ENCODE data around the gene TANGO6. TPM values are rescaled to one million over a fixed set of nuclear protein-coding genes. Genes with fewer than 3 reads are reported as not detected.
A peak's percentile ranks its signal among the peaks of the same experiment; 100 is the strongest.

The TANGO6 gene
- total and polyA plus RNA-seq, 2 of the 8 experiments (the other 6 are each of a cell fraction or from before 2014, with no cell fraction given): 5.0 to 19.5 TPM

- DNase-seq (ENCODE audit: low read depth in 1 of 2, low spot score in 2 of 2) (no peak), FAIRE-seq (no peak)
- peak overlapping the region; percentile 16; the same call in 1 of the 2 replicates for H2BK5ac ChIP-seq (ENCODE audit: low read depth, low read length)
- H2BK20ac ChIP-seq (ENCODE audit: low read length): no peak overlapping the region
- no peak overlapping the region for H3K9ac ChIP-seq (replicated peaks in 1 of 4; ENCODE audit: extremely low read depth in 1 of 4, low read depth in 3 of 4, low read length in 3 of 4)
- no peak overlapping the region for H2BK12ac ChIP-seq (ENCODE audit: low read depth, low read length)
- H3K18ac ChIP-seq (ENCODE audit: extremely low read depth, low read length): no peak overlapping the region
- CTCF ChIA-PET (ENCODE audit: partially characterized antibody): interaction anchor here (0.6 to 2.6 kb wide), 5 partner anchors 200 to 446 kb away, joined by 3 to 24 read pairs (median 3); no protein-coding TSS in a partner anchor
- H3K79me1 ChIP-seq (ENCODE audit: low read depth, low read length): no peaks in the 10 kb centered on the region
- H4K20me1 ChIP-seq (replicated peaks in 1 of 2; ENCODE audit: control insufficient read depth in 1 of 2, insufficient read depth in 2 of 2, low read length in 2 of 2): no peaks in the 10 kb centered on the region
- POLR2A ChIA-PET (ENCODE audit: partially characterized antibody): interaction anchor here (1.2 kb wide), 1 partner anchor 201 kb away, joined by 3 read pairs; no protein-coding TSS in a partner anchor
- H2AFZ ChIP-seq (ENCODE audit: low read length): no peak overlapping the region
- no peak overlapping the region for H4K8ac ChIP-seq (ENCODE audit: extremely low read depth, insufficient read depth, low read length)
- H3K14ac ChIP-seq (ENCODE audit: insufficient read length): no peak overlapping the region
- no peak overlapping the region for H3K4ac ChIP-seq (replicated peaks; ENCODE audit: insufficient read length, low read depth, low read length)
- H3K23me2 ChIP-seq (ENCODE audit: low read depth, low read length): no peaks in the 10 kb centered on the region
- no peaks in the 10 kb centered on the region for H3K79me2 ChIP-seq (ENCODE audit: control insufficient read depth in 1 of 2, insufficient read depth in 2 of 2, low read length in 2 of 2)
- H2AK5ac ChIP-seq (ENCODE audit: low read depth, low read length): no peak overlapping the region
- no peak overlapping the region; a peak in 1 of 4 replicates for H3K4me2 ChIP-seq (ENCODE audit: insufficient read depth in 1 of 2, low read depth in 2 of 2, low read length in 2 of 2)
- no peak overlapping the region for H4K5ac ChIP-seq (ENCODE audit: insufficient read length, low read depth, low read length)
- no peaks in the 10 kb centered on the region for H3K27me3 ChIP-seq (replicated peaks in 1 of 4; ENCODE audit: control insufficient read depth in 3 of 4, extremely low read depth in 1 of 4, insufficient read depth in 3 of 4, low read length in 3 of 4)
- H2BK15ac ChIP-seq (ENCODE audit: low read length): no peak overlapping the region; the same call in 1 of the 2 replicates
- 82% methylated on average over 3 of the region's 3 CpGs; no CpG with 5 or more reads in 1 of the 2 experiments for WGBS, 2 experiments (ENCODE audit: extremely low coverage in 1 of 2, insufficient coverage in 1 of 2, insufficient read length in 1 of 2, insufficient replicate concordance in 2 of 2, low coverage in 1 of 2, low lambda C conversion rate in 2 of 2, missing lambda C conversion rate in 1 of 2)
- no peak overlapping the region for H3K4me3 ChIP-seq (ENCODE audit: extremely low read depth in 1 of 4, insufficient read depth in 2 of 4, low read depth in 3 of 4, low read length in 4 of 4)
- H3K4me1 ChIP-seq (replicated peaks in 1 of 4; ENCODE audit: control insufficient read depth in 3 of 4, insufficient read depth in 4 of 4, low read length in 3 of 4): peaks cover 0 to 2% (median 0%) of the 10 kb centered on the region in 4 experiments; a peak in 1 of 7 replicates
- H3K23ac ChIP-seq (ENCODE audit: insufficient read length): no peak overlapping the region
- no peak overlapping the region for H3K56ac ChIP-seq (replicated peaks; ENCODE audit: insufficient read length, low read depth, low read length)
- H3K36me3 ChIP-seq (ENCODE audit: control insufficient read depth in 2 of 4, insufficient read depth in 4 of 4, low read length in 3 of 4): peaks cover 0 to 7% (median 0%) of the 10 kb centered on the region in 4 experiments; a peak in 2 of 8 replicates
- H3K27ac ChIP-seq (ENCODE audit: low read depth, low read length): no peak overlapping the region
- H2BK120ac ChIP-seq (replicated peaks; ENCODE audit: low read depth, low read length): no peak overlapping the region
- no peaks in the 10 kb centered on the region for H3K9me3 ChIP-seq (ENCODE audit: insufficient read depth in 2 of 2, low read depth in 1 of 2, low read length in 1 of 2)
- no peak overlapping the region for H4K91ac ChIP-seq (replicated peaks; ENCODE audit: insufficient read length, low read length)
- no peak for TF ChIP-seq NRF1 (IDR thresholded peaks at IDR 0.05; ENCODE audit: low read depth, low read length)
- TF ChIP-seq POLR2AphosphoS5 (IDR thresholded peaks at IDR 0.05; ENCODE audit: low read depth, low read length): no peak
- TF ChIP-seq BRCA1 (IDR thresholded peaks at IDR 0.05; ENCODE audit: low read depth, low read length): no peak
- no peak for TF ChIP-seq KDM4A (IDR thresholded peaks at IDR 0.05; ENCODE audit: low read depth, low read length, severe bottlenecking)
- TF ChIP-seq BCL11A (IDR thresholded peaks at IDR 0.05; ENCODE audit: low read depth in 2 of 2, low read length in 2 of 2): no peak
- no peak for TF ChIP-seq EP300 (IDR thresholded peaks at IDR 0.05; ENCODE audit: borderline replicate concordance in 1 of 2, low read depth in 2 of 2, low read length in 2 of 2)
- no peak for TF ChIP-seq SP4 (IDR thresholded peaks at IDR 0.05; ENCODE audit: low read length)
- no peak for TF ChIP-seq PHF8 (conservative IDR thresholded peaks at IDR 0.05; ENCODE audit: low read depth, low read length)
- TF ChIP-seq RFX5 (IDR thresholded peaks at IDR 0.05; ENCODE audit: borderline replicate concordance, low read depth, low read length): no peak
- TF ChIP-seq GABPA (IDR thresholded peaks at IDR 0.05; ENCODE audit: borderline replicate concordance, insufficient read depth, low read length): no peak
- TF ChIP-seq KDM1A (IDR thresholded peaks at IDR 0.05; ENCODE audit: borderline replicate concordance, low read length): no peak
- no peak for TF ChIP-seq SP1 (IDR thresholded peaks at IDR 0.05; ENCODE audit: low read depth, low read length)
Observed at GRCh38 chr16:68907781-68908181, 64.5 kb downstream of the TANGO6 start.
